HCT116 (cell line): ENCODE results near the gene IGDCC3. TPM values are rescaled to one million over a fixed set of nuclear protein-coding genes. Genes with fewer than 3 reads are reported as not detected.

Experiments used
- ATAC-seq: fragments of 200-7000 bp; cut with Tn5 transposase; 2 replicates; pipeline ENCODE4 v1.9.1; 2020; ENCODE audit warnings: mild to moderate bottlenecking, moderate library complexity
- BruUV-seq: library from RNA; stranded (reverse); fragments of 400-500 nt; replicated peaks from 2 replicates; lab custom pipeline; 2021; lab: Mats Ljungman, UMichigan
- CTCF ChIA-PET: fragments of 300-600 bp; sonication (Branson Sonifier 250); formaldehyde crosslinking; loops from one replicate; lab custom pipeline; 2021; ENCODE audit warnings: antibody characterized with exemption; lab: Charles Lee
- POLR2A ChIA-PET: fragments of 300-600, 350-600 bp; sonication (Branson Sonifier 250); formaldehyde crosslinking; loops from one replicate; lab custom pipeline; 2021; ENCODE audit warnings: antibody characterized with exemption; lab: Charles Lee
- RAD21 ChIA-PET, 2 experiments: fragments of 300-600 bp; sonication (Branson Sonifier 250); formaldehyde crosslinking; loops; one replicate each; lab custom pipeline; 2023; ENCODE audit warnings: low total read pairs in 2 of 2; ENCODE audit not compliant: uncharacterized antibody in 2 of 2, unreplicated experiment in 2 of 2, low non-redundant PET in 1 of 2; lab: Charles Lee
- DNase-seq: peaks from one replicate; pipeline ENCODE4 v3.0.0-alpha.2; 2010; ENCODE audit warnings: low read depth, low spot score
- H2AFZ ChIP-seq: fragments of 200-600 bp; shearing (Covaris generic), sonication (generic); 2 replicates; pipeline ENCODE4 v1.6.1; 2017; ENCODE audit warnings: low read depth, mixed run types, mixed read lengths, antibody characterized with exemption, low read length; ENCODE audit not compliant: poor library complexity, severe bottlenecking
- H3K27ac ChIP-seq: 2 replicates; pipeline ENCODE4 v1.5.1; 2012; ENCODE audit warnings: low read depth, low read length
- H3K27me3 ChIP-seq: fragments of 200-600 bp; sonication (generic); 2 replicates; pipeline ENCODE4 v1.6.1; 2016; ENCODE audit warnings: mixed run types, low read length, mixed read lengths; ENCODE audit not compliant: insufficient read depth
- H3K36me3 ChIP-seq, 2 experiments: fragments of 200-500 bp in 1 of 2; fragments of 200-600 bp in 1 of 2; sonication (Bioruptor generic) in 1 of 2; sonication (generic) in 1 of 2; 2 replicates each; pipeline versions ENCODE4 v1.5.1 to v1.6.1; 2014 to 2016; ENCODE audit warnings: low read length in 2 of 2, inconsistent platforms in 1 of 2, mixed read lengths in 1 of 2, mixed run types in 1 of 2; ENCODE audit not compliant: insufficient read depth in 2 of 2, control insufficient read depth in 1 of 2
- H3K4me1 ChIP-seq, 2 experiments: fragments of 200-600 bp in 1 of 2; sonication (generic) in 1 of 2; 2 replicates each; pipeline versions ENCODE4 v1.5.1 to v1.6.1; 2012 to 2017; ENCODE audit warnings: low read length in 2 of 2, inconsistent platforms in 1 of 2, mild to moderate bottlenecking in 1 of 2, mixed read lengths in 1 of 2, mixed run types in 1 of 2, moderate library complexity in 1 of 2; ENCODE audit not compliant: insufficient read depth in 2 of 2, control insufficient read depth in 1 of 2
- H3K4me2 ChIP-seq: fragments of 200-600 bp; sonication (generic); 2 replicates; pipeline ENCODE4 v1.6.1; 2017; ENCODE audit warnings: mixed run types, low read length, mixed read lengths
- H3K4me3 ChIP-seq, 2 experiments: fragments of 200-600 bp in 1 of 2; sonication (generic) in 1 of 2; replicated peaks in 1 of 2; 2 replicates each; pipeline ENCODE4 v1.5.1; 2011 to 2016; ENCODE audit warnings: low read length in 2 of 2, control low read depth in 1 of 2, low read depth in 1 of 2, mild to moderate bottlenecking in 1 of 2, mixed read lengths in 1 of 2, mixed run types in 1 of 2
- H3K79me2 ChIP-seq: fragments of 200-600 bp; sonication (generic); 2 replicates; pipeline ENCODE4 v1.6.1; 2017; ENCODE audit warnings: mild to moderate bottlenecking, mixed run types, low read length, moderate library complexity, mixed read lengths; ENCODE audit not compliant: insufficient read depth
- H3K9ac ChIP-seq: fragments of 200-600 bp; sonication (generic); 2 replicates; pipeline ENCODE4 v1.6.1; 2016; ENCODE audit warnings: low read length, mixed read lengths
- H3K9me2 ChIP-seq: fragments of 200-600 bp; sonication (generic), shearing (Covaris generic); 2 replicates; pipeline ENCODE4 v1.6.1; 2017; ENCODE audit warnings: mixed run types, mild to moderate bottlenecking, moderate library complexity; ENCODE audit not compliant: insufficient read depth
- H3K9me3 ChIP-seq, 2 experiments: fragments of 200-500 bp in 1 of 2; fragments of 200-600 bp in 1 of 2; sonication (Bioruptor generic) in 1 of 2; sonication (generic) in 1 of 2; 2 replicates each; pipeline ENCODE4 v1.6.1; 2014 to 2017; ENCODE audit warnings: low read length in 2 of 2, mixed read lengths in 2 of 2, inconsistent platforms in 1 of 2, low read depth in 1 of 2, mild to moderate bottlenecking in 1 of 2, mixed run types in 1 of 2, moderate library complexity in 1 of 2; ENCODE audit not compliant: control insufficient read depth in 1 of 2, insufficient read depth in 1 of 2
- H4K20me1 ChIP-seq: fragments of 200-600 bp; sonication (generic), shearing (Covaris generic); 2 replicates; pipeline ENCODE4 v1.6.1; 2017; ENCODE audit warnings: mixed run types, mild to moderate bottlenecking, moderate library complexity; ENCODE audit not compliant: insufficient read depth
- CEBPB ChIP-seq: IDR thresholded peaks from 2 replicates; pipeline ENCODE4 v1.6.1; 2012; ENCODE audit warnings: low read depth
- EZH2 ChIP-seq: fragments of 200-600 bp; sonication (generic); IDR thresholded peaks from 2 replicates; pipeline ENCODE4 v1.6.1; 2017; ENCODE audit warnings: antibody characterized with exemption, mixed run types
- EZH2phosphoT487 ChIP-seq: fragments of 200-600 bp; IDR thresholded peaks from 2 replicates; pipeline ENCODE4 v1.6.1; 2018; ENCODE audit warnings: antibody characterized with exemption, borderline replicate concordance
- POLR2A ChIP-seq: IDR thresholded peaks from 2 replicates; pipeline ENCODE4 v1.7.0; 2011; ENCODE audit warnings: borderline replicate concordance; ENCODE audit not compliant: insufficient read depth, insufficient read length; ENCODE audit errors: extremely low read depth
- SRF ChIP-seq: IDR thresholded peaks from 2 replicates; pipeline ENCODE4 v1.6.1; 2012; ENCODE audit warnings: low read depth
- YY1 ChIP-seq: IDR thresholded peaks from 2 replicates; pipeline ENCODE4 v1.6.1; 2011; ENCODE audit warnings: low read length, low read depth, moderate library complexity, mild to moderate bottlenecking; ENCODE audit not compliant: insufficient replicate concordance; ENCODE audit errors: extremely low read depth
- ZFX ChIP-seq: fragments of 450-650 bp; IDR thresholded peaks from 2 replicates; pipeline ENCODE4 v1.6.1; 2017
- ZNF274 ChIP-seq: fragments of 200-500 bp; sonication (Bioruptor generic); IDR thresholded peaks from 2 replicates; pipeline ENCODE4 v1.6.1; 2014; ENCODE audit warnings: mild to moderate bottlenecking, low read depth, low read length, inconsistent platforms
- intact Hi-C: fragments of 100-400 bp; cut with micrococcal nuclease; formaldehyde crosslinking; loops from 2 replicates; pipeline ENCODE4 v1.10.0; 2022
- total RNA-seq: library from RNA; stranded (reverse); gene quantifications from one replicate; pipeline ENCODE4 v1.2.1, GENCODE V29; 2021; ENCODE audit not compliant: unreplicated experiment
- TF ChIP-seq, protein P1 (sequence below): IDR thresholded peaks from 2 replicates; pipeline ENCODE4 v1.6.1; 2012; ENCODE audit warnings: low read depth
- TF ChIP-seq, protein P2 (sequence below): IDR thresholded peaks from 2 replicates; pipeline ENCODE4 v1.6.1; 2012
- TF ChIP-seq, protein P3 (sequence below): IDR thresholded peaks from 2 replicates; pipeline ENCODE4 v1.6.1; 2011; ENCODE audit warnings: mild to moderate bottlenecking, low read length, moderate library complexity; ENCODE audit not compliant: insufficient replicate concordance; ENCODE audit errors: extremely low read depth
- TF ChIP-seq, protein P4 (sequence below), 3 experiments: fragments of 200-600 bp in 1 of 3; sonication (generic) in 1 of 3; IDR thresholded peaks in 2 of 3; conservative IDR thresholded peaks in 1 of 3; 2 replicates each; pipeline ENCODE4 v1.5.1; 2012 to 2017; ENCODE audit warnings: low read depth in 2 of 3, low read length in 2 of 3, antibody characterized with exemption in 1 of 3, borderline replicate concordance in 1 of 3, control low read depth in 1 of 3, mild to moderate bottlenecking in 1 of 3, mixed read lengths in 1 of 3, mixed run types in 1 of 3, moderate library complexity in 1 of 3; ENCODE audit not compliant: insufficient read depth in 1 of 3

The IGDCC3 gene
- total RNA-seq, 1 experiment from 2014 or later = 0.44 TPM

DNA sequence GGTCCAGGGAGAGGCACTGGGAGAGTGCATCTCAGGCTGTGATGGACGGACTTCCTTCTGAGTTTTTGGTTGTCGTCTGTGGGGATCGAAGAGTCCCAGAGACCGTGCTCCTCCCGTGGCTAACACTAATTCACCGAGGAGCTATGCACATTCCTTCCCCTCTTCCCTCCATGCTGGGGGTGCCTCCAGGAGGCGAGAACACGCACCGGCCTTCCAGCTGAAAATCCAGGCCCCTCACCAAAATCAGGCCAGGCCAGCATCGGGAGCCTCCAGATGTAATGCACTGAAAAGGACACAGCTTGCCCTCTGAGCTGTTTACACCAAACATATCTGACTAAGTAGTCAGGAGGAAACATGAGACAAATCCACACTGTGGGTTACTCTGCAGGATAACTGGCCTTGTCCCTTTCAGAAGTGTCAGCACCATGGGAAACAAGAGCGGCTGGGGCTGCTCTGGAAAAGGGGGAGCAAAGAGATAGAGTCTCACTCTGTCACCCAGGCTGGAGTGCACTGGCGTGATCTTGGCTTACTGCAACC, 67.9 kb downstream of the IGDCC3 start:
- ChIA-PET RAD21 (no interaction called here), POLR2A (no interaction called here), CTCF (no interaction called here)
- Histone ChIP-seq H3K9me3 (no peaks in the 10 kb centered on the region), H3K4me3 (no peak overlapping the region), H3K27ac (no peak overlapping the region), H2AFZ (no peak overlapping the region), H3K36me3 (no peaks in the 10 kb centered on the region), H3K4me1 (peaks cover 13 to 16% of the 10 kb centered on the region in 2 experiments), H3K9me2 (no peaks in the 10 kb centered on the region), H3K9ac (no peak overlapping the region), H4K20me1 (no peaks in the 10 kb centered on the region), H3K79me2 (no peaks in the 10 kb centered on the region), H3K4me2 (no peak overlapping the region), H3K27me3 (no peaks in the 10 kb centered on the region)
- DNase-seq (no peak), ATAC-seq (no peak)
- TF ChIP-seq, protein P1, sequence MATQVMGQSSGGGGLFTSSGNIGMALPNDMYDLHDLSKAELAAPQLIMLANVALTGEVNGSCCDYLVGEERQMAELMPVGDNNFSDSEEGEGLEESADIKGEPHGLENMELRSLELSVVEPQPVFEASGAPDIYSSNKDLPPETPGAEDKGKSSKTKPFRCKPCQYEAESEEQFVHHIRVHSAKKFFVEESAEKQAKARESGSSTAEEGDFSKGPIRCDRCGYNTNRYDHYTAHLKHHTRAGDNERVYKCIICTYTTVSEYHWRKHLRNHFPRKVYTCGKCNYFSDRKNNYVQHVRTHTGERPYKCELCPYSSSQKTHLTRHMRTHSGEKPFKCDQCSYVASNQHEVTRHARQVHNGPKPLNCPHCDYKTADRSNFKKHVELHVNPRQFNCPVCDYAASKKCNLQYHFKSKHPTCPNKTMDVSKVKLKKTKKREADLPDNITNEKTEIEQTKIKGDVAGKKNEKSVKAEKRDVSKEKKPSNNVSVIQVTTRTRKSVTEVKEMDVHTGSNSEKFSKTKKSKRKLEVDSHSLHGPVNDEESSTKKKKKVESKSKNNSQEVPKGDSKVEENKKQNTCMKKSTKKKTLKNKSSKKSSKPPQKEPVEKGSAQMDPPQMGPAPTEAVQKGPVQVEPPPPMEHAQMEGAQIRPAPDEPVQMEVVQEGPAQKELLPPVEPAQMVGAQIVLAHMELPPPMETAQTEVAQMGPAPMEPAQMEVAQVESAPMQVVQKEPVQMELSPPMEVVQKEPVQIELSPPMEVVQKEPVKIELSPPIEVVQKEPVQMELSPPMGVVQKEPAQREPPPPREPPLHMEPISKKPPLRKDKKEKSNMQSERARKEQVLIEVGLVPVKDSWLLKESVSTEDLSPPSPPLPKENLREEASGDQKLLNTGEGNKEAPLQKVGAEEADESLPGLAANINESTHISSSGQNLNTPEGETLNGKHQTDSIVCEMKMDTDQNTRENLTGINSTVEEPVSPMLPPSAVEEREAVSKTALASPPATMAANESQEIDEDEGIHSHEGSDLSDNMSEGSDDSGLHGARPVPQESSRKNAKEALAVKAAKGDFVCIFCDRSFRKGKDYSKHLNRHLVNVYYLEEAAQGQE = no peak
- no peak for TF ChIP-seq SRF
- TF ChIP-seq EZH2phosphoT487 = no peak
- TF ChIP-seq, protein P2, sequence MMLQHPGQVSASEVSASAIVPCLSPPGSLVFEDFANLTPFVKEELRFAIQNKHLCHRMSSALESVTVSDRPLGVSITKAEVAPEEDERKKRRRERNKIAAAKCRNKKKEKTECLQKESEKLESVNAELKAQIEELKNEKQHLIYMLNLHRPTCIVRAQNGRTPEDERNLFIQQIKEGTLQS = no peak
- intact Hi-C loops = loop anchor here (10.0 kb wide), 1 partner anchor 525 kb away; no protein-coding TSS in a partner anchor
- no TSS peak for BruUV-seq

DNA sequence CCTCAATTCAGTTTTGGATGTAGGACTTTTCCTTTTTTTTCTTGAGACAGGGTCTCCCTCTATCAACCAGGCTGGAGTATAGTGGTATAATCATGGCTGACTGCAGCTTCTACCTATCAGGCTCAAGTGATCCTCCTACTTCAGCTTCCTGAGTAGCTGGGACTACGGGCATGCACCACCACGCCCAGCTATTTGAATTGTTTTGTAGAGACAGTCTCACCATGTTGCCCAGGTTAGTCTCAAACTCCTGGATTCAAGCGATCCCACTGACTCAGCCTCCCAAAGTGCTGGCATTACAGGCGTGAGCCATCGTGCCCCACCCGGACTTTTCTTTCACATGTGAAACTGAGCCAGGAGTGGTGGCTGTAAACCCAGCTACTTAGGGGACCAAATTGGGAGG, 69.8 kb downstream of the IGDCC3 start:
- H3K9me3 ChIP-seq = no peaks in the 10 kb centered on the region
- H3K4me2 ChIP-seq = no peak overlapping the region
- H3K9ac ChIP-seq = no peak overlapping the region
- H3K4me1 ChIP-seq = peaks cover 20 to 29% of the 10 kb centered on the region in 2 experiments
- intact Hi-C loops = no loop called here
- H3K27me3 ChIP-seq = no peaks in the 10 kb centered on the region
- no peak overlapping the region for H3K27ac ChIP-seq
- no peaks in the 10 kb centered on the region for H4K20me1 ChIP-seq
- no peak overlapping the region for H2AFZ ChIP-seq
- ChIA-PET CTCF (interaction anchor here (1.5 kb wide), 1 partner anchor 13 kb away, joined by 3 read pairs; no protein-coding TSS in a partner anchor), RAD21 (no interaction called here), POLR2A (interaction anchor here (1.6 kb wide), 1 partner anchor 123 kb away, joined by 5 read pairs; the partner anchor contains the start of gene CLPX)
- no peak for DNase-seq
- H3K4me3 ChIP-seq = no peak overlapping the region
- no peaks in the 10 kb centered on the region for H3K79me2 ChIP-seq
- BruUV-seq = no TSS peak
- no peaks in the 10 kb centered on the region for H3K36me3 ChIP-seq
- no peak for ATAC-seq
- no peaks in the 10 kb centered on the region for H3K9me2 ChIP-seq
- TF ChIP-seq YY1 (no peak), ZFX (no peak), ZNF274 (no peak), CEBPB (no peak), POLR2A (no peak), EZH2 (no peak)
- TF ChIP-seq, protein P3, sequence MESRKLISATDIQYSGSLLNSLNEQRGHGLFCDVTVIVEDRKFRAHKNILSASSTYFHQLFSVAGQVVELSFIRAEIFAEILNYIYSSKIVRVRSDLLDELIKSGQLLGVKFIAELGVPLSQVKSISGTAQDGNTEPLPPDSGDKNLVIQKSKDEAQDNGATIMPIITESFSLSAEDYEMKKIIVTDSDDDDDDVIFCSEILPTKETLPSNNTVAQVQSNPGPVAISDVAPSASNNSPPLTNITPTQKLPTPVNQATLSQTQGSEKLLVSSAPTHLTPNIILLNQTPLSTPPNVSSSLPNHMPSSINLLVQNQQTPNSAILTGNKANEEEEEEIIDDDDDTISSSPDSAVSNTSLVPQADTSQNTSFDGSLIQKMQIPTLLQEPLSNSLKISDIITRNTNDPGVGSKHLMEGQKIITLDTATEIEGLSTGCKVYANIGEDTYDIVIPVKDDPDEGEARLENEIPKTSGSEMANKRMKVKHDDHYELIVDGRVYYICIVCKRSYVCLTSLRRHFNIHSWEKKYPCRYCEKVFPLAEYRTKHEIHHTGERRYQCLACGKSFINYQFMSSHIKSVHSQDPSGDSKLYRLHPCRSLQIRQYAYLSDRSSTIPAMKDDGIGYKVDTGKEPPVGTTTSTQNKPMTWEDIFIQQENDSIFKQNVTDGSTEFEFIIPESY = no peak
- TF ChIP-seq, protein P4, sequence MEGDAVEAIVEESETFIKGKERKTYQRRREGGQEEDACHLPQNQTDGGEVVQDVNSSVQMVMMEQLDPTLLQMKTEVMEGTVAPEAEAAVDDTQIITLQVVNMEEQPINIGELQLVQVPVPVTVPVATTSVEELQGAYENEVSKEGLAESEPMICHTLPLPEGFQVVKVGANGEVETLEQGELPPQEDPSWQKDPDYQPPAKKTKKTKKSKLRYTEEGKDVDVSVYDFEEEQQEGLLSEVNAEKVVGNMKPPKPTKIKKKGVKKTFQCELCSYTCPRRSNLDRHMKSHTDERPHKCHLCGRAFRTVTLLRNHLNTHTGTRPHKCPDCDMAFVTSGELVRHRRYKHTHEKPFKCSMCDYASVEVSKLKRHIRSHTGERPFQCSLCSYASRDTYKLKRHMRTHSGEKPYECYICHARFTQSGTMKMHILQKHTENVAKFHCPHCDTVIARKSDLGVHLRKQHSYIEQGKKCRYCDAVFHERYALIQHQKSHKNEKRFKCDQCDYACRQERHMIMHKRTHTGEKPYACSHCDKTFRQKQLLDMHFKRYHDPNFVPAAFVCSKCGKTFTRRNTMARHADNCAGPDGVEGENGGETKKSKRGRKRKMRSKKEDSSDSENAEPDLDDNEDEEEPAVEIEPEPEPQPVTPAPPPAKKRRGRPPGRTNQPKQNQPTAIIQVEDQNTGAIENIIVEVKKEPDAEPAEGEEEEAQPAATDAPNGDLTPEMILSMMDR (IDR thresholded peaks at IDR 0.05 in 2 of 3, conservative IDR thresholded peaks at IDR 0.05 in 1 of 3; ENCODE audit: borderline replicate concordance in 1 of 3, insufficient read depth in 1 of 3, low read depth in 2 of 3, low read length in 2 of 3) = no peak
